ENCODE measurements around the gene TSTD2. TPM values are rescaled to one million over a fixed set of nuclear protein-coding genes. Genes with fewer than 3 reads are reported as not detected.

Gene TSTD2
- total RNA-seq, 1 donor, result 15.1 TPM

GRCh38 chr9:97633859-97634490, 807 bp upstream of the TSTD2 start:
- TF ChIP-seq, protein P1, sequence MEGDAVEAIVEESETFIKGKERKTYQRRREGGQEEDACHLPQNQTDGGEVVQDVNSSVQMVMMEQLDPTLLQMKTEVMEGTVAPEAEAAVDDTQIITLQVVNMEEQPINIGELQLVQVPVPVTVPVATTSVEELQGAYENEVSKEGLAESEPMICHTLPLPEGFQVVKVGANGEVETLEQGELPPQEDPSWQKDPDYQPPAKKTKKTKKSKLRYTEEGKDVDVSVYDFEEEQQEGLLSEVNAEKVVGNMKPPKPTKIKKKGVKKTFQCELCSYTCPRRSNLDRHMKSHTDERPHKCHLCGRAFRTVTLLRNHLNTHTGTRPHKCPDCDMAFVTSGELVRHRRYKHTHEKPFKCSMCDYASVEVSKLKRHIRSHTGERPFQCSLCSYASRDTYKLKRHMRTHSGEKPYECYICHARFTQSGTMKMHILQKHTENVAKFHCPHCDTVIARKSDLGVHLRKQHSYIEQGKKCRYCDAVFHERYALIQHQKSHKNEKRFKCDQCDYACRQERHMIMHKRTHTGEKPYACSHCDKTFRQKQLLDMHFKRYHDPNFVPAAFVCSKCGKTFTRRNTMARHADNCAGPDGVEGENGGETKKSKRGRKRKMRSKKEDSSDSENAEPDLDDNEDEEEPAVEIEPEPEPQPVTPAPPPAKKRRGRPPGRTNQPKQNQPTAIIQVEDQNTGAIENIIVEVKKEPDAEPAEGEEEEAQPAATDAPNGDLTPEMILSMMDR (IDR thresholded peaks at IDR 0.05; ENCODE audit: insufficient read depth, low read depth, low read length), result no peak
- peak overlapping the region; percentile 92 for H3K4me3 ChIP-seq (ENCODE audit: low read depth, low read length)
- DNase-seq (ENCODE audit: low read depth), result peak; percentile 23

GRCh38 chr9:97632248-97632984, 752 bp downstream of the TSTD2 start:
- peak; percentile 92 for DNase-seq (ENCODE audit: low read depth)
- TF ChIP-seq, protein P1 (IDR thresholded peaks at IDR 0.05; ENCODE audit: insufficient read depth, low read depth, low read length), result no peak
- peak overlapping the region; percentile 92 for H3K4me3 ChIP-seq (ENCODE audit: low read depth, low read length)

- TF ChIP-seq, protein P1 (IDR thresholded peaks at IDR 0.05; ENCODE audit: insufficient read depth, low read depth, low read length), result no peak
- no peak for DNase-seq (ENCODE audit: low read depth)
Observed at GRCh38 chr9:97630591-97630990, 2.6 kb downstream of the TSTD2 start.

GRCh38 chr9:97629156-97629555, 4.0 kb downstream of the TSTD2 start:
- TF ChIP-seq, protein P1 (IDR thresholded peaks at IDR 0.05; ENCODE audit: insufficient read depth, low read depth, low read length), result no peak
- DNase-seq (ENCODE audit: low read depth), result no peak
- H3K4me3 ChIP-seq (ENCODE audit: low read depth, low read length), result no peak overlapping the region

More at GRCh38 chr9:97630591-97630990, 2.6 kb downstream of the TSTD2 start:
- no peak overlapping the region for H3K4me3 ChIP-seq (ENCODE audit: low read depth, low read length)

GRCh38 chr9:97628668-97629067, 4.5 kb downstream of the TSTD2 start:
- TF ChIP-seq, protein P1 (IDR thresholded peaks at IDR 0.05; ENCODE audit: insufficient read depth, low read depth, low read length), result no peak
- no peak overlapping the region for H3K4me3 ChIP-seq (ENCODE audit: low read depth, low read length)
- DNase-seq (ENCODE audit: low read depth), result no peak

DNA sequence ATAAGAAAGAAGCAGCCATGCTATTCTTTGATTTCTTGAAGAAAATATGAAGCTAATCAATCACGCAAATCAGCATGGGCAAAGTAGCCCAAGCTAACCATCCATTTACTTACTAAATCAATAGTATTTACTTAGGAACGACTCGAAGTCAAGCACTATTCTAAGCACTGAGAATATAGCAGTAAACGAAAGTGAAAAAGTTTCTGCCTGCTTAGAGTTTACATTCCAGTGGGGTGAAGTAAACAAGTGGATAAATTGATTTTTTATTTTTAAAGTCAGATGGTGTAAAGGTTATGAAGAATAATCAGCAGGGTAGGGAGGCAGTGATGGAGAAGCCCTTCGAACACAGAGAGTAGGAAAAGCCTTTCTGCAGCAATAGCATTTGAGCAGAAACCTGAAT, 5.5 kb downstream of the TSTD2 start:
- H3K4me3 ChIP-seq (ENCODE audit: low read depth, low read length), result peak overlapping the region; percentile 36
- TF ChIP-seq, protein P1 (IDR thresholded peaks at IDR 0.05; ENCODE audit: insufficient read depth, low read depth, low read length), result no peak
- DNase-seq (ENCODE audit: low read depth), result peak; percentile 62

Measured in fibroblast of villous mesenchyme (primary cell).